Kidney glomerular epithelial cell (primary cell): Measurements from ENCODE around the gene ACBD5.
"Not testable (repeated sequence)": the region's sequence is repeated elsewhere in the genome, so short reads cannot be mapped to it uniquely, and the experiment has no call there.

Experiments used
- DNase-seq: peaks from one replicate; lab custom pipeline; 2025; lab: John Stamatoyannopoulos, UW

The ACBD5 gene, protein sequence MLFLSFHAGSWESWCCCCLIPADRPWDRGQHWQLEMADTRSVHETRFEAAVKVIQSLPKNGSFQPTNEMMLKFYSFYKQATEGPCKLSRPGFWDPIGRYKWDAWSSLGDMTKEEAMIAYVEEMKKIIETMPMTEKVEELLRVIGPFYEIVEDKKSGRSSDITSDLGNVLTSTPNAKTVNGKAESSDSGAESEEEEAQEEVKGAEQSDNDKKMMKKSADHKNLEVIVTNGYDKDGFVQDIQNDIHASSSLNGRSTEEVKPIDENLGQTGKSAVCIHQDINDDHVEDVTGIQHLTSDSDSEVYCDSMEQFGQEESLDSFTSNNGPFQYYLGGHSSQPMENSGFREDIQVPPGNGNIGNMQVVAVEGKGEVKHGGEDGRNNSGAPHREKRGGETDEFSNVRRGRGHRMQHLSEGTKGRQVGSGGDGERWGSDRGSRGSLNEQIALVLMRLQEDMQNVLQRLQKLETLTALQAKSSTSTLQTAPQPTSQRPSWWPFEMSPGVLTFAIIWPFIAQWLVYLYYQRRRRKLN

GRCh38 chr10:27240212-27241009 is at the start of gene ACBD5:
TSS of gene ACBD5 (minus strand) at chr10:27240797. CDS start at chr10:27240688, 109 bp downstream.
- peak; percentile 82 for DNase-seq

GRCh38 chr10:27285093-27285492 is 44.5 kb upstream of the ACBD5 start:
- no peak for DNase-seq

DNA sequence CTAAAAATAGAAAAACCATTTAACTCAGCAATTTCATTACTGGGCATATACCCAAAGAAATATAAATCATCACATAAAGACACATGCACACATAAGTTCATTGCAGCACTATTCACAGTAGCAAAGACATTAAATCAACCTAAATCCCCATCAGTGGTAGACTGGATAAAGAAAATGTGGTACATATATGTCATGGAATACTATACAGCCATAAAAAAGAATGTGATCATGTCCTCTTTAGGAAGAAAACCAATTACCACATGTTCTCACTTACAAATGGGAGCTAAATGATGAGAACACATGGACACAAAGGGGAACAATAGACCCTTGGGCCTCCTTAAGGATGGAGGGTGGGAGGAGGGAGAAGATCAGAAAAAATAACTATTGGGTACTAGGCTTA is 36.0 kb upstream of the ACBD5 start:
- DNase-seq = no peak

GRCh38 chr10:27266025-27266424 is 25.4 kb upstream of the ACBD5 start:
- not testable (repeated sequence) for DNase-seq

DNA sequence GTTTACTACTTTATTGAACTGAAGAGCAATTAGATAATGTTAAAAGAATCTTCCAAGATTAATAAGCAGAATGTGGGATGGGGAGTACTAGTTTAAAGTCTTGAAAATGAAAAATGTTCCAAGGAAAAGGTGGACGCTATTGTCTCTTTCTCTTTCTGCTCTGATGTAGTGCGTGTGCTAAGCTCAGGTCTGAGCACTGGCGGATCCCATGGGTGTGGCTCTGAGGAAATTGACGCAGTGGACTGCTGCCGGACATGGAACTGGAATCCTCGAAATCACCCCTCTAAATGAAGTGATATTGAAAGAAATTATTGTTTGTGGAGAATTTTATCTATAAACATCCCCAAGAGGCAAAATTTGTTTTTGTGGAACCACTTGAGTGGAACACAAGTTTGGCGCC is 22.2 kb upstream of the ACBD5 start:
- not testable (repeated sequence) for DNase-seq

DNA sequence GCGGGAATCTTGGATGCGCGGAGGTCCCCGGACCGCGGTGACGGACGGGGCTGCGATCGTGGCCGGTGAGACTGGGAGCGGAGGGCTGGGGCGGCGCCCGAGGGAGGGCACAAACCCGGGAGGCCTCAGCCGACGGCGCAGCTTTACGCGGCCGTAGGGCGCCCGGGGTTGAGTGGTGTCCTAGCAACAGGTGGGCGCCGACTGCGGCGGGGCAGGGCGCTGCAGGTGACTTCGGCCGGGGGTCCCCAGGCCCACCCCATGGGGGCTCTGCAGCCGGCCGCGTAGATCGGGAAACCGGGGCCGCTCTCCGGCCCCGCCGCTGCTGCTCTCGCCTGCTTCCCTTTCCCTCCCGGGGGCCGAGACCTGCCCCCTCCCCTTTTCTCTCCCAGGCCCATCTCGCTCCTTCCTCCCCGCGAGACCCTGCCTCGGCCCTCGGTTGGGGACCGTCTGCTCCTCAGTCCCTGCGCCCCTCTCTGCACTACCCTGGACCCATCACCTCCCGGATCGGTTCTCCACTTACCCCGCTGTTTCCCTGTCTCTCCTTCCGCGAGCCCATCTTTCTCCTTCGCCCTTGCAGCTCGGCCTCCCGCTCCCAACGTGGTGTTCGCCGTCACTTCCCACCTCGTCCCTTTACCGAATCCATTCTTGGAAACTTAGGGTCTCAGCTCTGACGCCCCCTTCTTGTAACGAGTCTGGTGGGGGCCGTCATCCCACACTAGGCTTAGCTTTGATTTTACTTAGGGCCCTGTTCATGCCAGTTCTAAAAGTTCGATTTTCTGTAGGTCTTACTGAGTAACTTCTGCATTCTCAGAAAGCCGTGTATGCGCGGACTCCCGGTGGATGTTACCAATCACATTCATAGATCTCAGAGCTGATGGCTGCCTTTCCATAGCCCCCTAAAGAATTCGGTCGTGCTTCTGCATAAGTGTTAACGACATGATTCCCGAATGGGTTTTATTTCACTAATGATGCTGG is 18.5 kb upstream of the ACBD5 start:
- no peak for DNase-seq

DNA sequence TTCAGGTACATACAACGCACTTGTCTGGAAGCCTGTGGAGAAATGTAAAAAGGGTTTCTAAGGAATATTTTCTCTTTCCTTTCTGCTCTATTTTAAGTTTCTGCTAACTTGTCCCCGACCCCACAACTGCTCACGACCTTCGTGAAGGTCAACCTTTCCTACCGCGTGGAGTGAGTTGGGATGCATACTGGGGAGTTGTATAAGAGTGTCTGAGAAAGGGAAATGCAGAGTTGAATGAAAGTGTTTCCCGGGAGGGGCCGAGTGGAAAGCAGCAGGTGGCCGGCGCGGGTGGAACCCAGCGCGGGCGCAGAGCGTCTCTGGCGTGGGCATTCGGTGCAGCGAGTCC is 17.9 kb upstream of the ACBD5 start:
- no peak for DNase-seq

GRCh38 chr10:27256299-27257189 is 15.9 kb upstream of the ACBD5 start:
- DNase-seq = no peak

DNA sequence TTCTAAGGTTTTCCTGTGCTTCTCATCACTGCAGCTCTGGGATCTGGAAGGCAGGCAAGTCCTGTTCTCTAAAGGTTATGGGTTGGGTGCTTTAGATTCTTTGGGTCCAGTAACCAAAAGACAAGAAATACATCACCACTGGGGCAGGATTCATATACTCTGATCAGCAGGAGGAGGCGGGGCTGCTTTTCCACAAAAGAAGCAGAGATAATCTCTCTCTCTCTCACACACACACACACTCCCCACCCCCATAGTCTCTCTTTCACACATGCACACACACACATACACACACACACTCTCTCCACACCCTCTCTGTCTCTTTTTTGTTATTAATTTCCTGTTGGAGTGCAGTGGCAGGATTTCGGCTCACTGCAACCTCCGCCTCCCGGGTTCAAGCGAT is 13.0 kb upstream of the ACBD5 start:
- DNase-seq = no peak

DNA sequence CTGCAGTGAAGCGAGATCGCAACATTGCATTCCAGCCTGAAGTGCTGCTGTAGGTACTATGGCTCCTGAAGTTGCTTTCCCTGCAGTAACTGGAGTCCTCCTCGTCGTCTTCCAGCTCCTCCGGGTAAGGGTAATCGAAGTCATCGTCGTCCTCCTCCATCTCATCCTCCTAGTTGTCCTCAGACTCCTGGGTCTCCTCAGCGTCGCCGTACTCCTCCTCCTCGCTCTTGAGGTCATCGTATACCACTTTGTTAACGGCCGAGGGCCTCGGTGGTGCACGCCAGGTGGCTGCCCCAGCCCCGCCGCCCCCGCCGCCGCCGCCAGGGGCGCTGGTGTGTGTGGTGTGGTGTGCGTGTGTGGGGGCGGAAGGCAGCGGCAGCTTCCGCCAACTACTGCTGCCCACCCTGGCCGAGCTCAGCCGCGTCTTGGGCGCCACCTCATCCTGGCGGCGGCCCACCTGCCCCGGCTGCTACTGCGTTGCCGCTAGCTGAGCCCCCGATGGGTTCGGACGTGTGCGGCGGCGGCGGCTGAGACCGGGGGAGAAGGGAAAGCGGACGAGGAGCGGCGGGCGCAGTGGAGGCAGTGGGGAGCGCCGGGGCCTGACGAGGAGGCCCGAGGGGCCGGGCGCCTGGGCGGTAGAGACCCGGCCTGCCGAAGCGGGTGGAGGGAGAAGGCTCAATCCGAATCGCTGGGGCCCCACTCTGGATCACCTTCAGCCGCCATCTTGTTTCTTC is 11.8 kb upstream of the ACBD5 start:
- no peak for DNase-seq

DNA sequence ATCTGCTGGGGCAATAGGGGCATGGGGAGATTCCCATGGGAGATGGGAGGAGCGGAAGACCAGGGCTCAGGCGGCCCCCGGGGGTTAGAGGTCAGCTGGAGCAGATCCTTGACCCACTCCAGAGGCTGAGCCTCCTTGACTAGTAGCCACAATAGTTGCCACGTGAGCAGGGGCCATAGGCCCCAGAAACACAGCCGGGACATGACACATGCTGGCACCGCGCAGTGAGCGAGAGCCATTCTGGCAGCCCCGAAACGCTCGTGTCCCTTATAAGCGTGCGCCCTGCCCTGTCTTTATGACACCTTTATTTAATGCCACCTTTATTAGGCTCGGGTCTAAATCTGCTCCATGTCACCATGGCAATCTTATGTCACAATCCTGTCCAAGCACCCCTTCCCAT is 11.0 kb upstream of the ACBD5 start:
- no peak for DNase-seq

DNA sequence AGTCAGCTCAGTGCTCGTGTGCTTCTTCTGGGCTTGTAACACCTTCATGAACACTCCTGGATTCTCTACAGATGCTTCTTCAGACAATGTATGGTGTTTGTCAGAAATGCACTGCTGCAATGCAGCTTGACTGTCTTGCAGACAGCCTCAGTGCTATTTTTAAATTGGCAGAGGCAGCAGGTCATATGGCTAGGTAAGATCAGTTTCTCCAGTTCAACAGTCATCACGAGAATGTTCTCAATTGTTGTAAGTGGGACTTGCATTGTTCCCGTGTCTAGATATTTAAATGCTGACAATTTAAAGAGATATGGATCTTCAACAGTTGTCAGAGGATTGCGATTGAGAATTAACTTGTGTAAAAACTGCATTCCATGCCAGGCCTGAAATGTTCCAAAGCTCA is 7.6 kb upstream of the ACBD5 start:
- no peak for DNase-seq

- no peak for DNase-seq
Measured at GRCh38 chr10:27247441-27247840, 6.8 kb upstream of the ACBD5 start.

DNA sequence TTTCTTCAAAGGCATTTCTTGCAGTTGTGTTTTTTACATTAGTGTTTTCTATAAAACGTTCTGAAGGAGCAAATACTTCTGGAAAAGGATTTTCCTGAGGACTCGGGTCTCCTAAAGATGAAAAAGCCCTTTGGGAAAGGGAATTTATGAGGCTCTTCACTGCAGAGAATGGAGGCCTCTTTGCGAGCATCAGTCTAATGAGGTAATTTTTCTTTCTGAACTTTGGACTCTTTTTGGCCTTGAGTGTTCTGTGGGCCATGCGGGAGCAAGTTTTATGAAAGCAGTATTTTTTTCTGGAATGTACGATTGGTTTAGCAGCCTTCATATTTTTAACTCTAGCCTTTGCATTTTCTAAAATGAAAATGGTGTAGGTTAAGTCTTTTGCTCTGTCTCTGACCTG is 6.4 kb upstream of the ACBD5 start:
- no peak for DNase-seq

GRCh38 chr10:27245836-27246235 is 5.2 kb upstream of the ACBD5 start:
- no peak for DNase-seq

GRCh38 chr10:27244976-27245375 is 4.4 kb upstream of the ACBD5 start:
- no peak for DNase-seq

DNA sequence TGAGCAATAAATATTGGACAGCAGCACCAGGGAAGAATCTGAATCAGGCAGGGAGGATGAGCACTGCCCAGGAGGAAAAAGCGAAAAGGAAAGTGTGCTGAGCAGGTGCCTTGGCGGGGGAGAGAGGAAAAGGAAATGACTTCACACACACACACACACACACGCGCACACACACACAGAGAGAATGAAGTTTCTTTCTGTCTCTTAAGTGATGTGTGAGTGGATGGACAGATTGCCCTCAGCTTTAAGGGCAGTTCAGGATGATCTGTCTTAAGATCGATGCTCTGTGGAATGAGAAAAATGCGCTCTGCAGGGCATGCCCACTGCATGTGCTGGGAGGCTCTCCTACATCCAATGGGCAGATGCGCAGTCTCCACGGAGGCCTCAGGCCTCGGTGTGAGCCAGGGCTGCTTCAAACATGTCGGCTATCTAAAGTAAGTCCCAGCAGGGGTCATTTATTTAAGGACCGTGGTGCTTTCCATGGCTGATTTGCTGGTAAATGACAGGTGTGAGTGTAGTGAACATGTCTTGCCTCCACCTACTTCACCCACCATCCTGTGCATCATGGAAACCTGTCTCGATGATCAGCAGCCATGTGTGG is 2.5 kb upstream of the ACBD5 start:
- DNase-seq = peak; percentile 81

DNA sequence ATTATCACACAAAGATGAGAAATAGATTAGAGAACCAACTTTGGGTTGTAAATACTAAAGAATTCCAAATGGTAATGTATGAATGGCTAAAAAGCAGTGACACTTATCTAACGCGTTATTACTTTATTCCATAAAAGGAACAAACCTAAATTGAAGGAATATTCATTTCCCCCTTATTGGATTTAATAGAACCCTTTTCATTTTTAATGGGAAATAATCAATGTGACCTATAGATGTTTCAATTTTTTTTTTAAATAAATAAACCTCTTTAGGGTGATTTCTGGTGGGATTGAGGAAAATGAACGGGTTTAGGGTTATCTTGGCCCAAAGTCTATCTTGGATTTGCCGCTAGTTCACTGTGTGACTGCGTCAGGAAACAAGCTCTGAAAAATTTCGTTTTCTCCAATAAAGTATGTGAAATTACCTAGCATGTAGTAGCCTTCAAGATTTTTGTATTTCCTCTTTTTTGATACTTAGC is 1.9 kb upstream of the ACBD5 start:
- DNase-seq = no peak

- peak; percentile 94 for DNase-seq
Measured at GRCh38 chr10:27241652-27242472, 1.3 kb upstream of the ACBD5 start.
